Right lobe of liver (tissue), 6 donors: ENCODE data around the gene NAA20. TPM values are rescaled to one million over a fixed set of nuclear protein-coding genes. Genes with fewer than 3 reads are reported as not detected.

Experiments used
- ATAC-seq, 4 donors: fragments of 200-7000 bp; cut with Tn5 transposase; one replicate each; pipeline ENCODE4 v1.9.1; 2020; ENCODE audit warnings: mild to moderate bottlenecking in 4 of 4, moderate library complexity in 4 of 4
- DNase-seq, 3 donors: peaks; one replicate each; pipeline ENCODE4 v3.0.0-alpha.2; 2020
- H3K27ac ChIP-seq, 3 donors: fragments of 200-600 bp; one replicate each; pipeline ENCODE4 v1.8.0; 2022
- H3K27me3 ChIP-seq, 2 donors: fragments of 200-600 bp; one replicate each; pipeline ENCODE4 v1.8.0; 2022
- H3K36me3 ChIP-seq, 4 donors: fragments of 200-600 bp; sonication (generic) in 1 of 4; one replicate each; pipeline versions ENCODE4 v1.5.1 to v1.8.0; 2017 to 2022; ENCODE audit warnings: control low read depth in 1 of 4
- H3K4me1 ChIP-seq, 4 donors: fragments of 200-600 bp; sonication (generic) in 1 of 4; one replicate each; pipeline versions ENCODE4 v1.5.1 to v1.8.0; 2017 to 2022; ENCODE audit warnings: control low read depth in 1 of 4
- H3K4me3 ChIP-seq, 3 donors: fragments of 200-600 bp; one replicate each; pipeline ENCODE4 v1.8.0; 2022
- H3K9me3 ChIP-seq, 4 donors: fragments of 200-600 bp; sonication (generic) in 1 of 4; one replicate each; pipeline versions ENCODE4 v1.5.1 to v1.8.0; 2017 to 2022; ENCODE audit warnings: control low read depth in 1 of 4
- POLR2A ChIP-seq: fragments of 450-650 bp; IDR thresholded peaks from one replicate; pipeline ENCODE4 v1.6.1; 2017; ENCODE audit warnings: antibody characterized with exemption, mild to moderate bottlenecking
- WGBS: methylation state at CpG from one replicate; pipeline ENCODE4 v1.1.6; 2018; ENCODE audit warnings: low coverage, low lambda C conversion rate; ENCODE audit not compliant: insufficient coverage; ENCODE audit errors: missing lambda C conversion rate; 5-methylcytosine and 5-hydroxymethylcytosine counted together
- intact Hi-C, 2 donors: fragments of 100-400 bp; cut with DNase I; formaldehyde crosslinking; loops; one replicate each; pipeline versions ENCODE4 v1.11.2 to v1.14.1; 2022
- total RNA-seq, 6 experiments: library from RNA; depleted of rRNA in 2 of 6; stranded (reverse); fragments of >200 nt in 2 of 6; fragmentation: NEBNext Ultra II Directional in 3 of 6; extraction: Animal tissue kit (Norgen Biotek cat#: 25700) in 3 of 6; gene quantifications; one replicate each; pipeline versions ENCODE4 v1.1.0 to v1.2.4, GENCODE V29; 2016 to 2023
- TF ChIP-seq, protein P1 (sequence below), 4 donors: fragments of 200-600 bp in 3 of 4; fragments of 450-650 bp in 1 of 4; IDR thresholded peaks; one replicate each; pipeline versions ENCODE4 v1.5.1 to v1.8.0; 2016 to 2022; ENCODE audit warnings: antibody characterized with exemption in 4 of 4, mild to moderate bottlenecking in 2 of 4
- donor health status: DM: no; HTN: yes; CAD: no.
- donor health status: DM: no; HTN: no; CAD: no.
- donor health status: DM: no; HTN: no; CAD: no.
- donor health status: DM: no; HTN: yes; CAD: no.
- donor health status: DM: no; HTN: yes; CAD: no.

The NAA20 gene
- total RNA-seq, 6 experiments from 2014 or later, result 34.0 to 48.0 (median 41.7) TPM

DNA sequence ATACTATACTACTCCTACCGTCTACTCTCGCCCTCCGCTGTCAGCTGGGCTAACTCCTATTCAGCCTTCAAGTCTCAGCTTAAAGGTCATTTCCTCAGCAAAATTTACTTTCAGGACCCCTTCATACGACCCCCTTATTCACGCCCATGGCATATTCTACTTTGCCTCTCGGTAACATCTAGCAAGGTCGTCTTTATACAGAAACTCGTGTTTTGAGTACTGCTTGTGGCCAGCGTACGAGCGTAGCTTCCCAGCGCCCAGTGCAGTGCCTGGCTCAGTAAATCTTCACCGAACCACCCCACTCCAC is 34.6 kb downstream of the NAA20 start:
- TF ChIP-seq, protein P1, sequence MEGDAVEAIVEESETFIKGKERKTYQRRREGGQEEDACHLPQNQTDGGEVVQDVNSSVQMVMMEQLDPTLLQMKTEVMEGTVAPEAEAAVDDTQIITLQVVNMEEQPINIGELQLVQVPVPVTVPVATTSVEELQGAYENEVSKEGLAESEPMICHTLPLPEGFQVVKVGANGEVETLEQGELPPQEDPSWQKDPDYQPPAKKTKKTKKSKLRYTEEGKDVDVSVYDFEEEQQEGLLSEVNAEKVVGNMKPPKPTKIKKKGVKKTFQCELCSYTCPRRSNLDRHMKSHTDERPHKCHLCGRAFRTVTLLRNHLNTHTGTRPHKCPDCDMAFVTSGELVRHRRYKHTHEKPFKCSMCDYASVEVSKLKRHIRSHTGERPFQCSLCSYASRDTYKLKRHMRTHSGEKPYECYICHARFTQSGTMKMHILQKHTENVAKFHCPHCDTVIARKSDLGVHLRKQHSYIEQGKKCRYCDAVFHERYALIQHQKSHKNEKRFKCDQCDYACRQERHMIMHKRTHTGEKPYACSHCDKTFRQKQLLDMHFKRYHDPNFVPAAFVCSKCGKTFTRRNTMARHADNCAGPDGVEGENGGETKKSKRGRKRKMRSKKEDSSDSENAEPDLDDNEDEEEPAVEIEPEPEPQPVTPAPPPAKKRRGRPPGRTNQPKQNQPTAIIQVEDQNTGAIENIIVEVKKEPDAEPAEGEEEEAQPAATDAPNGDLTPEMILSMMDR (IDR thresholded peaks at IDR 0.05), result no peak
- TF ChIP-seq POLR2A, result no peak
- Histone ChIP-seq H3K9me3 (no peaks in the 10 kb centered on the region), H3K27me3 (no peaks in the 10 kb centered on the region), H3K27ac (peak overlapping the region; percentile 66 to 92 (median 75)), H3K4me3 (peak overlapping the region; percentile 88 to 94 (median 93)), H3K36me3 (peaks cover 0 to 39% (median 21%) of the 10 kb centered on the region in 4 donors), H3K4me1 (peaks cover 0 to 12% (median 8%) of the 10 kb centered on the region in 4 donors)
- intact Hi-C loops, result no loop called here
- WGBS, result 2% methylated on average over 13 of the region's 13 CpGs
- ATAC-seq (peak in 3 of 4 donors; percentile 2 to 16 (median 10)), DNase-seq (no peak)

DNA sequence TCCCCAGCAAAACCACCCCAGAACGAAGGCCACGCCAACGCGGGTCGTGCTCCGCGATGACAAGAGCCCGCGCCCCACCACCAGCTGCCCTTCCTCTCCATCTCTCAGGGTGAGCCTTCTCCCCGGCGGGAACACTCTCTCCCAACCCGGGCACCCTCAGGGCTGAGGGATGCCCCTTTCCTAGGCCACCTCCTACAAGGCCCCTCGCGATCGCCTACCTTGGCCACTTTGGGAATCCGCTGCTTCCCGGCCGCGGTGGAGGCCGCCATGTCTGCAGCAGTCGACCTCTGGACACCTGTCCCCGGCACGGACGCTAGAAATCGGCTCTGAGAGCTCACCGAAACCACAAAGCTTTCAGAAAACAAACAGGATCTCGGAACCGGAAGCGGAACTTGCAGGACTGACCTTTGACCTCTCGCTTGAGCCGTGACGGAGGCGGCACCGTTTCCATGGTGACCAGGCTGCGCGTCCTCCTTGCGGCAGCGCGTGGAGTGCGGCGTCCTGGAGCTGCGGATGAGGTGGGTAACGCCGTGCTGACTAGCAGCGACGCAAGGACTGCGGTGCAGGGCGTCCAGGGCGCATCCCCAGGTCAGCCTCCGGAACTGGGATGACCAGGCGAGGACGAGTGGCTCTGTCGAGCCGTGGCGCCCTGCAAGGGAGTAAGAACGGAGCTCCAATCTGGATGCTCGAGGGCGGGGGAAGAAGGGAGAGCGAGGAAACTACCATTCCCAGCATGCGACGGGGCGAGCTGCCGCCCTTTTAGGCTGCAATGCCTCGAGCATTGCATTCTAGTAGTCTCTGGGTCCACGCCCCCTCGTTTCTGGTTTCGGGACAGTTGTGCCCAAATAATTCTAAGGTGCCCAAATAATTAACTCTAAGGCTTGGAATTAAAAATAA is 35.2 kb downstream of the NAA20 start, which contains the start of the genes CFAP61 and CRNKL1:
Gene CFAP61, plus strand, starts transcription at position 459 of the 897 bp plus-strand sequence. CDS start 4,122 bp downstream, outside the sequence.
Gene CRNKL1, minus strand, starts transcription at position 393 of the 897 bp plus-strand sequence. Its CDS starts 124 bp downstream, at position 269.
- WGBS, result 0% methylated on average over 40 of the region's 67 CpGs
- peak; percentile 97 to 98 (median 98) for DNase-seq
- TF ChIP-seq POLR2A, result peak; percentile 53
- TF ChIP-seq, protein P1 (IDR thresholded peaks at IDR 0.05), result no peak
- ATAC-seq, result peak; percentile 97 to 98 (median 98)
- H3K27ac ChIP-seq, result peak within 1 kb of the TSS; percentile 66 to 92 (median 75)
- H3K4me3 ChIP-seq, result peak within 1 kb of the TSS; percentile 88 to 94 (median 93)
- H3K27me3 ChIP-seq, result no peaks in the 10 kb centered on the region
- peaks cover 0 to 33% (median 19%) of the 10 kb centered on the region in 4 donors for H3K36me3 ChIP-seq
- H3K4me1 ChIP-seq, result peaks cover 0 to 12% (median 8%) of the 10 kb centered on the region in 4 donors
- no peaks in the 10 kb centered on the region for H3K9me3 ChIP-seq
- intact Hi-C loops, result no loop called here

DNA sequence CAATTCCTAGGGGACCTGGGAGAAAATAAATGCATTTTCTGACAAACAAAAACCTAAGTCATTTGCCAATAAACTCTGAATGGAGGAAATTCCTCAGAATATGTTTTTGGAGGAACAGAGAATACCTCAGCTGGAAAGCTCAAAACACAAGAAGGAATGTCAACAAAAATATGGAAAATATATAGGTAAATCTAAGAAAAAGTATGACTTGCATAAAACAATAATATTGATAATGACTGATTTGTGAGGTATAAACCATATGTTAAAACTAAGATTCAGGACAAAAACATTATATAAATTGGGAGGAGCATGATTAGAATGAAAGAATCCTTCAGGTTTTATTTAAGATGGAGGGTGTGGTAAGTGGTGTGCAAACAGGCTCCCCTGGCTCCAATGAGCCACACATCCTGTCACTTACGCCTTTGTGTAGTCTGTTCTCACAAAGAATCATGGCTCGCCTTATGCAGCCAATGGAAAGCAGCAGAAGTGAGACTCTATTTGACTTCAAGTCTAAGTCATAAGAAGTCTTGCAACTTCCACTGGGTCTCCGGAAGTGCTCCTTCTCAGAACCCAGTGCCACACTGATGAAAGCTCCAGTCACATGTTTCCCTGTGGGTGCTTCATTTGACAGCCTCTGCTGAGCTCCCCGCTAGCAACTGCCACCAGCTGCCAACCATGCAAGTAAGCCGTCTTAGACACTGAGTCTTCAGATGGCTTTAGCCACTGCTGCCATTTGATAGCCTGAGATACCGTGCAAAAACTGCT is 43.3 kb downstream of the NAA20 start:
- no peak for DNase-seq
- ATAC-seq, result no peak
- H3K27ac ChIP-seq, result no peak overlapping the region
- no peaks in the 10 kb centered on the region for H3K9me3 ChIP-seq
- 87% methylated on average over 6 of the region's 6 CpGs for WGBS
- TF ChIP-seq, protein P1 (IDR thresholded peaks at IDR 0.05), result no peak
- no peak for TF ChIP-seq POLR2A
- intact Hi-C loops, result no loop called here
- no peaks in the 10 kb centered on the region for H3K4me1 ChIP-seq
- H3K36me3 ChIP-seq, result no peaks in the 10 kb centered on the region
- no peaks in the 10 kb centered on the region for H3K27me3 ChIP-seq
- no peak overlapping the region for H3K4me3 ChIP-seq

DNA sequence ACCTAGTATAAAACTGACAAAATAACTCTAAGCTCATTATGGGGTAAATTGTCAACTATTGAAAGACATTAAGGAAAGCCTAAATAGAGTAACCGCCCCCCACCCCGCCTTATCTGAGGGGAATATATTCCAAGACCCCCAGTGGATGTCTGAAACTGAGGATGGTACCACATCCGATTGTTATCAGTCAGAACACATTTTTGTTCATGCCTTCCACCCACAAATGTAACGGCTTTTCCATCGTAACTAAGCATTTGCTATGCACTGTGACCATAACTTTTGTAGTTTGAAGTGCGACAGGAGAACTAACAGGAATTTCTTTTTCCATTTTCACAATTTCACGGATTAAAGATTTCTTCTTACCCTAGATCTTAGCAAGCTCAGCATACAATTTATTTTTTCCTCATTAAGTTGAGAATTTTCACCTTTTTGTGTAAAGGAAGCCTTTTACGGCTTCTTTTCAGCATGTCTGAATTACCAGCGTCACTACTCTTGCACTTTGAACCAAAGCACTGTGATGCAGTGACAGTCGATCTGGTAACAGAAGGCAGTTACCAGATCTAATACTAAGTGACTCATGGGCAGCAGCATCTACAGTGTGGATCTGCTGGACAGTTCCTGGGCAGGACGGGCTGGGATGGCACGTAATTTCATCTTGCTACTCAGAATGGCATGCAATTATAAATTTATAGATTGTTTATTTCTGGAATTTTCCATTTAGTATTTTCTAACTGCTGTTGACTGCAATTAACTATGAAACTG is 47.0 kb downstream of the NAA20 start:
- TF ChIP-seq POLR2A, result no peak
- TF ChIP-seq, protein P1 (IDR thresholded peaks at IDR 0.05), result no peak
- no peak overlapping the region for H3K4me3 ChIP-seq
- WGBS, result 58% methylated on average over 11 of the region's 12 CpGs
- no peaks in the 10 kb centered on the region for H3K9me3 ChIP-seq
- H3K27ac ChIP-seq, result no peak overlapping the region
- no peak for DNase-seq
- ATAC-seq, result no peak
- H3K36me3 ChIP-seq, result no peaks in the 10 kb centered on the region
- intact Hi-C loops, result no loop called here
- no peaks in the 10 kb centered on the region for H3K4me1 ChIP-seq
- H3K27me3 ChIP-seq, result no peaks in the 10 kb centered on the region
